Mesenchymal stem cell (in vitro differentiated cells and primary cell): ENCODE results near the gene STAG1.
"Not testable (repeated sequence)": the region's sequence is repeated elsewhere in the genome, so short reads cannot be mapped to it uniquely, and the experiment has no call there.

Source experiments
- DNase-seq: peaks from one replicate; pipeline ENCODE4 v3.0.0-alpha.2; 2013
- H2AFZ ChIP-seq: one replicate; pipeline ENCODE4 v1.6.1; 2013; ENCODE audit warnings: low read depth, mild to moderate bottlenecking, control low read depth, inconsistent platforms, low read length, moderate library complexity
- H2AK5ac ChIP-seq: 2 replicates; pipeline ENCODE4 v1.6.1; 2013; ENCODE audit warnings: low read length, moderate library complexity, mild to moderate bottlenecking, inconsistent platforms; ENCODE audit not compliant: severe bottlenecking
- H2BK120ac ChIP-seq: one replicate; pipeline ENCODE4 v1.6.1; 2013; ENCODE audit warnings: low read depth, mild to moderate bottlenecking, inconsistent platforms, low read length, moderate library complexity
- H2BK12ac ChIP-seq, 2 experiments: one replicate each; pipeline ENCODE4 v1.6.1; 2013; ENCODE audit warnings: inconsistent platforms in 2 of 2, low read length in 2 of 2, mild to moderate bottlenecking in 2 of 2, moderate library complexity in 2 of 2, control low read depth in 1 of 2
- H2BK15ac ChIP-seq: one replicate; pipeline ENCODE4 v1.6.1; 2013; ENCODE audit warnings: mild to moderate bottlenecking, low read depth, inconsistent platforms; ENCODE audit not compliant: poor library complexity, severe bottlenecking
- H2BK5ac ChIP-seq: 2 replicates; pipeline ENCODE4 v1.6.1; 2013; ENCODE audit warnings: low read depth, mild to moderate bottlenecking, low read length, control low read depth, inconsistent platforms; ENCODE audit not compliant: poor library complexity, severe bottlenecking
- H3K14ac ChIP-seq, 2 experiments: one replicate each; pipeline ENCODE4 v1.6.1; 2013; ENCODE audit warnings: inconsistent platforms in 2 of 2, low read length in 2 of 2, control low read depth in 1 of 2, mild to moderate bottlenecking in 1 of 2, moderate library complexity in 1 of 2
- H3K18ac ChIP-seq, 2 experiments: one replicate each; pipeline ENCODE4 v1.6.1; 2013; ENCODE audit warnings: inconsistent platforms in 2 of 2, low read length in 2 of 2, control low read depth in 1 of 2, low read depth in 1 of 2, mild to moderate bottlenecking in 1 of 2
- H3K23ac ChIP-seq, 2 experiments: one replicate each; pipeline ENCODE4 v1.6.1; 2013; ENCODE audit warnings: inconsistent platforms in 2 of 2, low read length in 2 of 2, mild to moderate bottlenecking in 2 of 2, moderate library complexity in 2 of 2, control low read depth in 1 of 2
- H3K27ac ChIP-seq: 2 replicates; pipeline ENCODE4 v1.5.1; 2013; ENCODE audit warnings: mild to moderate bottlenecking, moderate library complexity, low read length, control low read depth, inconsistent platforms; ENCODE audit not compliant: poor library complexity, severe bottlenecking
- H3K27me3 ChIP-seq, 2 experiments: 2 replicates each; pipeline versions ENCODE4 v1.6.1 to v1.7.0; 2013; ENCODE audit warnings: low read length in 2 of 2, mild to moderate bottlenecking in 2 of 2, moderate library complexity in 2 of 2, control low read depth in 1 of 2, inconsistent platforms in 1 of 2; ENCODE audit not compliant: control insufficient read depth in 1 of 2, insufficient read depth in 1 of 2
- H3K36me3 ChIP-seq, 2 experiments: 2 replicates each; pipeline versions ENCODE4 v1.6.1 to v1.7.0; 2013; ENCODE audit warnings: low read length in 2 of 2, control low read depth in 1 of 2, inconsistent platforms in 1 of 2, low read depth in 1 of 2, mild to moderate bottlenecking in 1 of 2; ENCODE audit not compliant: insufficient read depth in 2 of 2, control insufficient read depth in 1 of 2
- H3K4ac ChIP-seq, 2 experiments: one replicate each; pipeline ENCODE4 v1.6.1; 2013; ENCODE audit warnings: inconsistent platforms in 2 of 2, low read length in 2 of 2, mild to moderate bottlenecking in 2 of 2, moderate library complexity in 2 of 2, control low read depth in 1 of 2, low read depth in 1 of 2
- H3K4me1 ChIP-seq: 2 replicates; pipeline ENCODE4 v1.6.1; 2013; ENCODE audit warnings: low read depth, low read length, control low read depth; ENCODE audit not compliant: control insufficient read depth, insufficient read depth
- H3K4me2 ChIP-seq: 2 replicates; pipeline ENCODE4 v1.6.1; 2013; ENCODE audit warnings: low read length, mild to moderate bottlenecking, inconsistent platforms; ENCODE audit not compliant: poor library complexity, severe bottlenecking
- H3K4me3 ChIP-seq, 2 experiments: 2 replicates each; pipeline versions ENCODE4 v1.5.1 to v1.7.0; 2013; ENCODE audit warnings: low read length in 2 of 2, mild to moderate bottlenecking in 2 of 2, control low read depth in 1 of 2, low read depth in 1 of 2; ENCODE audit not compliant: insufficient read depth in 1 of 2
- H3K79me1 ChIP-seq: replicated peaks from 2 replicates; pipeline ENCODE4 v1.6.1; 2013; ENCODE audit warnings: mild to moderate bottlenecking, control low read depth, low read length, inconsistent platforms; ENCODE audit not compliant: poor library complexity, severe bottlenecking
- H3K9ac ChIP-seq: 2 replicates; pipeline ENCODE4 v1.7.0; 2013; ENCODE audit warnings: mild to moderate bottlenecking, low read length, moderate library complexity
- H3K9me3 ChIP-seq: 2 replicates; pipeline ENCODE4 v1.7.0; 2013; ENCODE audit warnings: mild to moderate bottlenecking, low read length; ENCODE audit not compliant: control insufficient read depth
- H4K8ac ChIP-seq: one replicate; pipeline ENCODE4 v1.6.1; 2013; ENCODE audit warnings: inconsistent platforms, mild to moderate bottlenecking, low read length, moderate library complexity
- H4K91ac ChIP-seq: one replicate; pipeline ENCODE4 v1.6.1; 2013; ENCODE audit warnings: mild to moderate bottlenecking, low read length, inconsistent platforms
- WGBS: methylation state at CpG from one replicate; pipeline ENCODE4 v1.1.7; 2013; ENCODE audit warnings: mixed read lengths; 5-methylcytosine and 5-hydroxymethylcytosine counted together

The STAG1 gene

GRCh38 chr3:136716629-136717028 lies 35.5 kb downstream of the STAG1 start:
- Histone ChIP-seq H2AFZ (no peak overlapping the region), H3K79me1 (peaks cover 14% of the 10 kb centered on the region), H3K4me1 (peaks cover 3% of the 10 kb centered on the region), H4K91ac (no peak overlapping the region), H3K36me3 (peaks cover 6 to 12% of the 10 kb centered on the region in 2 experiments), H3K14ac (no peak overlapping the region), H3K4me3 (no peak overlapping the region), H2BK120ac (no peak overlapping the region), H3K23ac (no peak overlapping the region), H3K9ac (no peak overlapping the region), H3K4ac (no peak overlapping the region), H2BK15ac (no peak overlapping the region), H3K27me3 (no peaks in the 10 kb centered on the region), H3K18ac (no peak overlapping the region), H2BK12ac (no peak overlapping the region), H2AK5ac (no peak overlapping the region), H4K8ac (no peak overlapping the region), H3K4me2 (no peak overlapping the region), H2BK5ac (no peak overlapping the region), H3K27ac (no peak overlapping the region), H3K9me3 (no peaks in the 10 kb centered on the region)
- DNase-seq = no peak
- 94% methylated on average over 1 of the region's 1 CpG for WGBS

- no peak overlapping the region for H3K4me3 ChIP-seq
- H3K4me2 ChIP-seq = no peak overlapping the region
- H3K18ac ChIP-seq = no peak overlapping the region
- no peak for DNase-seq
- H2BK15ac ChIP-seq = no peak overlapping the region
- H3K4me1 ChIP-seq = peaks cover 3% of the 10 kb centered on the region
- peaks cover 6 to 12% of the 10 kb centered on the region in 2 experiments for H3K36me3 ChIP-seq
- 98% methylated on average over 4 of the region's 6 CpGs for whole genome bisulfite sequencing
- H4K91ac ChIP-seq = no peak overlapping the region
- H3K14ac ChIP-seq = no peak overlapping the region
- peaks cover 17% of the 10 kb centered on the region for H3K79me1 ChIP-seq
- no peak overlapping the region for H2BK5ac ChIP-seq
- H3K23ac ChIP-seq = no peak overlapping the region
- no peaks in the 10 kb centered on the region for H3K27me3 ChIP-seq
- H2BK12ac ChIP-seq = no peak overlapping the region
- no peak overlapping the region for H2AK5ac ChIP-seq
- no peak overlapping the region for H3K27ac ChIP-seq
- no peak overlapping the region for H3K9ac ChIP-seq
- no peak overlapping the region for H2AFZ ChIP-seq
- peak overlapping the region; percentile 15 for H4K8ac ChIP-seq
- no peak overlapping the region for H3K4ac ChIP-seq
- H3K9me3 ChIP-seq = no peaks in the 10 kb centered on the region
- H2BK120ac ChIP-seq = no peak overlapping the region
Observed at GRCh38 chr3:136714020-136714419, 38.2 kb downstream of the STAG1 start.

GRCh38 chr3:136712941-136713340 lies 39.2 kb downstream of the STAG1 start:
- Histone ChIP-seq H3K14ac (no peak overlapping the region), H3K9me3 (no peaks in the 10 kb centered on the region), H3K18ac (no peak overlapping the region), H3K36me3 (peaks cover 6 to 12% of the 10 kb centered on the region in 2 experiments), H2BK5ac (no peak overlapping the region), H3K27ac (no peak overlapping the region), H3K4me1 (peaks cover 3% of the 10 kb centered on the region), H3K4me3 (no peak overlapping the region), H4K8ac (no peak overlapping the region), H3K4me2 (no peak overlapping the region), H2AK5ac (no peak overlapping the region), H4K91ac (no peak overlapping the region), H3K9ac (no peak overlapping the region), H2AFZ (no peak overlapping the region), H3K27me3 (no peaks in the 10 kb centered on the region), H2BK120ac (no peak overlapping the region), H2BK15ac (no peak overlapping the region), H3K4ac (no peak overlapping the region), H2BK12ac (no peak overlapping the region), H3K79me1 (peaks cover 18% of the 10 kb centered on the region), H3K23ac (no peak overlapping the region)
- WGBS = 97% methylated on average over 5 of the region's 6 CpGs
- DNase-seq = no peak

DNA sequence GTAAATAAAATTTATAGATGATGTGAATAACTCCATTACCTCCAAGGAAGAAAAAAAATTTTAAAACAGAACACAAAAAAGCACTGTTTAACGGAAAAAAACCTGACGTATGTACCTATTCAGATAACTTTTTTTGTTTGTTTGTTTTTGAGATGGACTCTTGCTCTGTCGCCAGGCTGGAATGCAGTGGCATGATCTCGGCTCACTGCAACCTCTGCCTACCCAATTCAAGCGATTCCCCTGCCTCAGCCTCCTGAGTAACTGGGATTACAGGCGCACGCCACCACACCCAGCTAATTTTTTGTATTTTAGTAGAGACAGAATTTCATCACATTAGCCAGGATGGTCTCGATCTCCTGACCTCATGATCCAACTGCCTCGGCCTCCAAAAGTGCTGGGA lies 40.3 kb downstream of the STAG1 start:
- not testable (repeated sequence) for H4K8ac ChIP-seq, H3K4me1 ChIP-seq, H2BK15ac ChIP-seq

More for the DNA sequence above, 40.3 kb downstream of the STAG1 start:
- Histone ChIP-seq H3K36me3 (peaks cover 6 to 14% of the 10 kb centered on the region in 2 experiments), H3K79me1 (peaks cover 18% of the 10 kb centered on the region)
- not testable (repeated sequence) for H2BK12ac ChIP-seq, H3K9me3 ChIP-seq, H3K14ac ChIP-seq, H4K91ac ChIP-seq, H3K4me2 ChIP-seq, H3K4me3 ChIP-seq, H3K23ac ChIP-seq, H2AFZ ChIP-seq, H3K27ac ChIP-seq, H2BK120ac ChIP-seq, DNase-seq, H2AK5ac ChIP-seq, H3K27me3 ChIP-seq, H3K9ac ChIP-seq, H3K18ac ChIP-seq, H2BK5ac ChIP-seq, H3K4ac ChIP-seq
- WGBS = 97% methylated on average over 8 of the region's 9 CpGs
